Spleen (tissue), 11 donors: ENCODE measurements around the gene TXNDC15. TPM values are rescaled to one million over a fixed set of nuclear protein-coding genes. Genes with fewer than 3 reads are reported as not detected.
"Not testable (repeated sequence)": the region's sequence is repeated elsewhere in the genome, so short reads cannot be mapped to it uniquely, and the experiment has no call there.

Experiments
- DNase-seq: peaks from one replicate; pipeline ENCODE4 v3.0.0-alpha.2; 2020
- H3K27ac ChIP-seq, 8 donors: fragments of 200-600 bp; sonication (generic) in 7 of 8; 1 replicate in 4 of 8; 2 replicates in 4 of 8; pipeline versions ENCODE4 v1.5.0 to v1.8.0; 2016 to 2021; ENCODE audit warnings: inconsistent platforms in 4 of 8, mild to moderate bottlenecking in 4 of 8, moderate library complexity in 1 of 8
- H3K27me3 ChIP-seq, 7 donors: fragments of 200-600 bp; sonication (generic) in 6 of 7; replicated peaks in 1 of 7; 1 replicate in 4 of 7; 2 replicates in 3 of 7; pipeline versions ENCODE4 v1.5.0 to v1.8.0; 2016 to 2021; ENCODE audit warnings: inconsistent platforms in 3 of 7, mild to moderate bottlenecking in 1 of 7
- H3K36me3 ChIP-seq, 6 donors: fragments of 200-600 bp; sonication (generic) in 5 of 6; 1 replicate in 4 of 6; 2 replicates in 2 of 6; pipeline versions ENCODE4 v1.5.0 to v1.8.0; 2016 to 2021; ENCODE audit warnings: inconsistent platforms in 2 of 6
- H3K4me1 ChIP-seq, 6 donors: fragments of 200-600 bp; sonication (generic) in 5 of 6; 1 replicate in 3 of 6; 2 replicates in 3 of 6; pipeline versions ENCODE4 v1.5.0 to v1.8.0; 2016 to 2021; ENCODE audit warnings: inconsistent platforms in 3 of 6
- H3K4me3 ChIP-seq, 8 donors: fragments of 200-600 bp; sonication (generic) in 7 of 8; 1 replicate in 4 of 8; 2 replicates in 4 of 8; pipeline versions ENCODE4 v1.5.0 to v1.8.0; 2016 to 2021; ENCODE audit warnings: inconsistent platforms in 4 of 8, mild to moderate bottlenecking in 4 of 8, moderate library complexity in 2 of 8
- H3K9me3 ChIP-seq, 8 donors: fragments of 200-600 bp; sonication (generic) in 7 of 8; 1 replicate in 4 of 8; 2 replicates in 4 of 8; pipeline versions ENCODE4 v1.5.0 to v1.8.0; 2016 to 2021; ENCODE audit warnings: inconsistent platforms in 4 of 8
- CTCF ChIP-seq, 11 experiments: fragments of 200-600 bp in 7 of 11; fragments of 450-650 bp in 4 of 11; sonication (generic) in 4 of 11; IDR thresholded peaks in 8 of 11; conservative IDR thresholded peaks in 3 of 11; 1 replicate in 7 of 11; 2 replicates in 4 of 11; pipeline versions ENCODE4 v1.4.0 to v1.8.0; 2016 to 2021; ENCODE audit warnings: antibody characterized with exemption in 11 of 11, inconsistent platforms in 4 of 11, mild to moderate bottlenecking in 1 of 11
- POLR2A ChIP-seq, 3 donors: fragments of 450-650 bp; IDR thresholded peaks; one replicate each; pipeline ENCODE4 v1.5.1; 2017; ENCODE audit warnings: antibody characterized with exemption in 3 of 3, mild to moderate bottlenecking in 1 of 3
- POLR2AphosphoS5 ChIP-seq, 3 donors: sonication (generic); formaldehyde crosslinking; IDR thresholded peaks; one replicate each; pipeline ENCODE4 v1.5.1; 2017; ENCODE audit warnings: antibody characterized with exemption in 3 of 3
- WGBS, 5 donors: extraction: QIAGEN DNeasy Blood & Tissue Kit in 3 of 5; methylation state at CpG; one replicate each; pipeline versions ENCODE4 v1.1.5 to v1.1.7; 2013 to 2018; 5-methylcytosine and 5-hydroxymethylcytosine counted together
- intact Hi-C: fragments of 100-400 bp; cut with DNase I; formaldehyde crosslinking; loops from one replicate; pipeline ENCODE4 v1.15.0; 2023; ENCODE audit warnings: low total_unique reads
- polyA plus RNA-seq, 3 donors: library from polyadenylated mRNA; stranded (reverse); fragments of 200-250 nt; gene quantifications; one replicate each; pipeline ENCODE4 v1.2.1, GENCODE V29; 2013
- total RNA-seq, 7 donors: library from RNA; depleted of rRNA in 3 of 7; stranded (reverse); fragments of >200 nt in 3 of 7; fragmentation: NEBNext Ultra II Directional in 4 of 7; extraction: Animal tissue kit (Norgen Biotek cat#: 25700) in 4 of 7; gene quantifications; one replicate each; pipeline versions ENCODE4 v1.1.0 to v1.2.1, GENCODE V29; 2016 to 2021
- donor health status: healthy with polysubstance abuse.
- donor health status: DM: no; HTN: no; CAD: no; lungs with moderate emphysema.
- donor health status: DM: no; HTN: no; CAD: no.
- donor health status: Bipolar disorder and iron deficiency.
- donor health status: healthy.
- donor health status: DM: no; HTN: no; CAD: no.
- donor health status: DM: yes; HTN: yes; CAD: no.

Gene TXNDC15
- total and polyA plus RNA-seq, 10 donors = 37.4 to 109 (median 58.0) TPM

GRCh38 chr5:134906811-134907210 lies 32.6 kb downstream of the TXNDC15 start:
- no peaks in the 10 kb centered on the region for H3K9me3 ChIP-seq
- H3K4me3 ChIP-seq = no peak overlapping the region
- 86 to 100% (median 96%) methylated on average over 1 of the region's 1 CpG for WGBS, 5 donors
- H3K36me3 ChIP-seq = peaks cover 0 to 30% (median 10%) of the 10 kb centered on the region in 6 donors
- intact Hi-C loops = no loop called here
- DNase-seq = no peak
- H3K4me1 ChIP-seq = peaks cover 0 to 38% (median 24%) of the 10 kb centered on the region in 6 donors
- no peak for TF ChIP-seq POLR2AphosphoS5 (IDR thresholded peaks at IDR 0.05)
- TF ChIP-seq POLR2A (IDR thresholded peaks at IDR 0.05) = no peak
- no peak for TF ChIP-seq CTCF (IDR thresholded peaks at IDR 0.05 in 8 of 11, conservative IDR thresholded peaks at IDR 0.05 in 3 of 11)
- H3K27me3 ChIP-seq = no peaks in the 10 kb centered on the region
- peak overlapping the region in 1 of 8 donors; percentile 100 for H3K27ac ChIP-seq

- H3K4me3 ChIP-seq, H3K27me3 ChIP-seq, DNase-seq, H3K27ac ChIP-seq, H3K9me3 ChIP-seq, intact Hi-C loops: not testable (repeated sequence)
- 91 to 100% (median 97%) methylated on average over 2 of the region's 2 CpGs for WGBS, 5 donors
- Histone ChIP-seq H3K4me1 (peaks cover 0 to 12% (median 5%) of the 10 kb centered on the region in 6 donors), H3K36me3 (peaks cover 0 to 69% (median 36%) of the 10 kb centered on the region in 6 donors)
Observed at GRCh38 chr5:134910752-134911151, 36.6 kb downstream of the TXNDC15 start.

- Histone ChIP-seq H3K27ac (no peak overlapping the region), H3K27me3 (no peaks in the 10 kb centered on the region), H3K9me3 (no peaks in the 10 kb centered on the region), H3K4me1 (peaks cover 0 to 4% (median under 1%) of the 10 kb centered on the region in 6 donors), H3K4me3 (no peak overlapping the region), H3K36me3 (peaks cover 0 to 73% (median 38%) of the 10 kb centered on the region in 6 donors)
- no peak for DNase-seq
- WGBS, 5 donors = 95 to 98% (median 96%) methylated on average over 8 of the region's 8 CpGs
- TF ChIP-seq POLR2A (IDR thresholded peaks at IDR 0.05) = no peak
- no peak for TF ChIP-seq POLR2AphosphoS5 (IDR thresholded peaks at IDR 0.05)
- no peak for TF ChIP-seq CTCF (IDR thresholded peaks at IDR 0.05 in 8 of 11, conservative IDR thresholded peaks at IDR 0.05 in 3 of 11)
- intact Hi-C loops = no loop called here
Observed at GRCh38 chr5:134911285-134912206, 37.4 kb downstream of the TXNDC15 start.

- no peak overlapping the region for H3K27ac ChIP-seq
- intact Hi-C loops = no loop called here
- TF ChIP-seq POLR2AphosphoS5 (IDR thresholded peaks at IDR 0.05) (no peak), POLR2A (IDR thresholded peaks at IDR 0.05) (no peak), CTCF (IDR thresholded peaks at IDR 0.05 in 8 of 11, conservative IDR thresholded peaks at IDR 0.05 in 3 of 11) (no peak)
Observed at GRCh38 chr5:134913254-134913653, 39.1 kb downstream of the TXNDC15 start.

More at GRCh38 chr5:134913254-134913653, 39.1 kb downstream of the TXNDC15 start:
- WGBS, 5 donors = 87 to 99% (median 96%) methylated on average over 3 of the region's 3 CpGs
- Histone ChIP-seq H3K4me3 (no peak overlapping the region), H3K4me1 (no peaks in the 10 kb centered on the region), H3K36me3 (peaks cover 0 to 89% (median 43%) of the 10 kb centered on the region in 6 donors), H3K9me3 (no peaks in the 10 kb centered on the region), H3K27me3 (no peaks in the 10 kb centered on the region)
- DNase-seq = no peak
